ENCODE measurements around the gene RSPH10B2.
"Not testable (repeated sequence)": the region's sequence is repeated elsewhere in the genome, so short reads cannot be mapped to it uniquely, and the experiment has no call there.

The RSPH10B2 gene

DNA sequence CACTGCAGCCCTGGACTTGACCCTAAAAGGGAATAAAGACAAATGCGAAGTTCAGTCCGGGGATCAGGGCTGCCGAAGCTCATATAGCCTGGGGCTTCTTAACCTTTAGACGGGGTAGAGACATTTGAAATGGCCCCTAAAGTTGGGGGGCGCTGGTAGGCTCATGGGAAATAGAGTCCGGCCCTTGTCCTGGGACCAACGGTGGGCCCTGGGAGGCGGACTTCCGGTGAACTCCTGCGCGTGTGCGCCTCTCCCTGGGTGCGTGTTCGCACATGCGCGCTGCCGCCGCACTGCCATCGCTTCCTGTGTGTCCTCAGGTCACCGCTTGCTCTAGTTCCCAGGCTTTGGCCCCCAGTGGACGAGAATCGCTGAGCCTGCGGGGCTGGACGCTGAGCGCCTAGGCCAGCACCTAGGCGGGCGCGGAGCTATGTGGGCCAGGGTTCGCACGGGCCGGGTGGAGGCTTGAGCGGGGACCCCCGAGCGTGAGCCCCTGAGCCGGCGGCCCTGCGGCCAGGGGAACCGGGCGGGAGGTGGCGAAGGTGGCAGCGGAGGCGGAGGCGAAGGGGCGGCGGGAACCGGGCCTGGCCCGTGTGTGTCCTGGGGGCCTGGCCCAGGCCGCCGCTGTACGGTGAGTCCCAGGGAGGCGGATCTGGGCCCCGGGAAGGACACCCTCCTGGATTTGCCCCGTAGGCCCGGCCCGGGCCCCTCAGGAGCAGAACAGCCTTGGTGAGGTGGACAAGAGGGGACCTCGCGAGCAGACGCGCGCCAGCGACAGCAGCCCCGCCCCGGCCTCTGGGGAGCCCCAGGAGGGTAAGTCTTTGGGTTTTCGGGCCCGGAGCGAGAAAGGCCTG, 24.2 kb upstream of the RSPH10B2 start:
- Histone ChIP-seq H3K27me3 (ENCODE audit: low read depth) (no peaks in the 10 kb centered on the region), H3K4me1 (peaks cover 4% of the 10 kb centered on the region), H3K4me3 (peak overlapping the region; percentile 71), H3K9me3 (peaks cover 3% of the 10 kb centered on the region; the same call in 1 of the 2 replicates), H3K36me3 (replicated peaks) (peaks cover 13% of the 10 kb centered on the region)
- DNase-seq (ENCODE audit: low spot score in 2 of 2) = peak; percentile 84 to 92
- in situ Hi-C loops (cut with MboI; ENCODE audit: low sequenced_read_pairs) = no loop called here

DNA sequence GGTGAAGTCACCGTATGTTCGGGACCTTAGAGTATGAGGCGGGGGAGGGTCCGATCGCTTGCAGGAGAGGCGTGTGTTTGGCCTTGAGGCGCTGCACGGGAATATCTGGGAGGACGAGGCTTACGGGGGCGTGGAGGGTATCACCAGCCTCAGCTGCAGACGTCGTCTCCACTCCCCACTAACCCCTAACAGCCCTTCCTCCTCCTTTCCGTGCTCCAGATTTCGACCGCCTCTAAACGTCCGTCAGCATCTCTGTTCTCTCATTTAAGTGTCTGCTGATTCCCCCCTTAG, 23.6 kb upstream of the RSPH10B2 start:
- peaks cover 3% of the 10 kb centered on the region; the same call in 1 of the 2 replicates for H3K9me3 ChIP-seq
- no peaks in the 10 kb centered on the region for H3K27me3 ChIP-seq (ENCODE audit: low read depth)
- no peak for DNase-seq (ENCODE audit: low spot score in 2 of 2)
- peaks cover 4% of the 10 kb centered on the region for H3K4me1 ChIP-seq
- in situ Hi-C loops (cut with MboI; ENCODE audit: low sequenced_read_pairs) = no loop called here
- peaks cover 15% of the 10 kb centered on the region for H3K36me3 ChIP-seq (replicated peaks)
- peak overlapping the region; percentile 71 for H3K4me3 ChIP-seq

DNA sequence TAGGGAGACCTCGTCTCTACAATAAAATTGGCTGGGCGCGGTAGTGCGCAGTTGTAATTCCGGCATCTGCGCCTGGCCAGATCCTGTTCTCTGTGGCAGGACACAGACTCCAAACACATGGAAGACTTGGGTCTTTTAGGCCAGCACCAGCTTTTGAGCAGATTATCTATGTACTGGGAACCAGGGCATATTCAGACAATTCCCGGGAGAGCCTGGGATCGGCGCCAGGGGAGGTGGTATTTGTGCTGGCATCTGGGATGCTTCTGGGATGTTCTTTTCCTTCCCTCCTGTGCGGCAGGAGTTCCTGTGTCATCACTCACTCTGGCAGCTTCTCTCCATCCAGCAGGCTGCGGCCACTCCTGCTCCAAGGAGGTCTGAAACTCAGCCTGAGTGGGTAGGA, 15.5 kb upstream of the RSPH10B2 start:
- DNase-seq (ENCODE audit: low spot score in 2 of 2); H3K4me1 ChIP-seq; H3K4me3 ChIP-seq; H3K9me3 ChIP-seq; H3K27me3 ChIP-seq (ENCODE audit: low read depth); in situ Hi-C loops (cut with MboI; ENCODE audit: low sequenced_read_pairs): not testable (repeated sequence)
- peaks cover 27% of the 10 kb centered on the region for H3K36me3 ChIP-seq (replicated peaks)

DNA sequence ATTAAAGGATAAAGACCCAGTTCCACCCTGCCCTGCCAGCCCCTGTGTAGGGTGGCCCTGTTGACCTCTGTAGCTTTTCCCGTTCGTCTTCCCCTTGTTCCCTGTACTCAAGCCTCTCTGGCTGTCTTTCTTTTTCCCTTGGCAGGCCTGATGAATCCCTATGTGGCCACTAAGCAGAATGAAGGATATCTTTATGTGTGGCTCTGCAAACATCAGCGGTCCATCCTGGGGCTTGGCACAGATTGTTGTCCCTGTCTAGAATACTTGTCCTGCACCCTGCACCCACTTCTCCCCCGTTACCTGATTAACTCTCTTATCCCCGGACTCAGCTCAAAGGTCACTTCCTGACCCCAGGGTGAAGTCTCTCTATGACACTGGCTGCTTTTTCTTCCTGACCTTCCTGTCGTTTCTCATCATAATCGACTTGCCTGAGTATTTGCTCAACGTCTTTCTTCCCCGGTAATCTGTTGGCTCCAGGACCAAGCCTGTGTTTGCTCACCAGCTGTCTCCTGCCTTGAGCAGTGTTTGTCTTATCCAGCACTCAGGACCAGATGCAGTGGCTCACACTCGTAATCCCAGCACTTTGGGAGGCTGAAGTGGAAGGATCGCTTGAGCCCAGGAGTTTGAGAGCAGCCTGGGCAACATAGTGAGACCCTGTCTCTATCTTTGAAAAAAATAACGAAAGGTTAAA, 9.3 kb upstream of the RSPH10B2 start:
- H3K9me3 ChIP-seq; H3K36me3 ChIP-seq (replicated peaks); DNase-seq (ENCODE audit: low spot score in 2 of 2); H3K27me3 ChIP-seq (ENCODE audit: low read depth); in situ Hi-C loops (cut with MboI; ENCODE audit: low sequenced_read_pairs); H3K4me1 ChIP-seq; H3K4me3 ChIP-seq: not testable (repeated sequence)

DNA sequence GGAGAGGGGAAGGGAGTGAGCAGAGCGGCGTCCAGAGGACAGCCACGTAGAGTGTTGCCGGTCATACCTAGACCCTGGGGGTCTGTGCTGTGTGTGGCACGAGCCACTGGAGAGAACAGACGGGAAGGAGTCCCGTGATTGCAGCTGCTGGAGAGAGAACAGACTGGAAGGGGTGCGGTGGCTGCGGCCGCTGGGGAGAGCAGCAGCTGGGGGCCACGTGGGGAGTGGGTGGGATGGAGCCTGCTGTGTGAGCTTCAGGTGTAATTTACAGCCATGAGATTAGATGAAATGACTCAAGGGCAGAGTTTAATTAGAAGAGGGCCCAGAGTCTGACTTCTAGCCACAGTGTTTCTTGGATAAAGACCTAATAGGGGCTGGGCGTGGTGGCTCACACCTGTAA, 4.6 kb upstream of the RSPH10B2 start:
- DNase-seq (ENCODE audit: low spot score in 2 of 2); H3K4me3 ChIP-seq; H3K27me3 ChIP-seq (ENCODE audit: low read depth); H3K9me3 ChIP-seq; in situ Hi-C loops (cut with MboI; ENCODE audit: low sequenced_read_pairs); H3K4me1 ChIP-seq; H3K36me3 ChIP-seq (replicated peaks): not testable (repeated sequence)

DNA sequence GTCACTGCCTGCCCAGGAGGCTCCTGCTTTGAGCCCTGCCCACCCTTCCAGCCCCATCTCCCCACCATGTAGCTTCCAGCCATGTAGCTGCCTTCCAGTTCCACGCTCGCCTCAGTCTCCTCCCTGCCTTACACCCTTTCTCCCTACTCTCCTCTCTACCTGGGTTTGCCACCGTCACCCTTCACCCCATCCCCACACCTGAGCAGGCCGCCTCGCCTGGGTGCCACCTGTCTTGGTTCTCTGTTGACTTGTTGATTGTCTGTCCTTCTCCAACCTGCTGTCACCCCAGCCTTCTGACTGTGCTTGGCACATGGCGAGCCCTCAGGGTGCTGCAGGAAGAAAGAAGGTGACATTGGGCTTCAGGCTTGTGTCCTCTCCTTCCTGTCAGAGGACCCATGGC, 3.7 kb upstream of the RSPH10B2 start:
- DNase-seq (ENCODE audit: low spot score in 2 of 2); H3K27me3 ChIP-seq (ENCODE audit: low read depth); H3K9me3 ChIP-seq; in situ Hi-C loops (cut with MboI; ENCODE audit: low sequenced_read_pairs); H3K36me3 ChIP-seq (replicated peaks); H3K4me1 ChIP-seq; H3K4me3 ChIP-seq: not testable (repeated sequence)

DNA sequence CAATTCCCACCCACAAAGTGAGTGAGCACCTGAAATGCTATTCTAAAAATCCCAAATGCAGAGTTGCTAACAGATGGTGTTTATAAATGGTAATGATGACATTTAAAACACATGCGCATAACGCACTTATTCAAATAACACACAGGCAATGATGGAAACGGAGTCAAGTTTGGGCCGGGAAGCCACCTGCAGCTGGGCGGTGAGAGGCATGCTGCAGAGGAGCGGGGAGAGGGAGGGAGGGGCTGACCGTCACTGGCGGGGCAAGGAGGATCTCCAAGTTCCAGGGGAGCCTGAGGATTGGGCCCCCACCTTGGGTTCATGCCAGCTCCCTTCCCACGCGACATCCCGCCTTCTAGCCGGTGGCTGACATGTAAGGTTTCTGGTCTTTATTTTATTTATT, 7.3 kb downstream of the RSPH10B2 start:
- H3K4me1 ChIP-seq; H3K9me3 ChIP-seq; H3K27me3 ChIP-seq (ENCODE audit: low read depth); DNase-seq (ENCODE audit: low spot score in 2 of 2); in situ Hi-C loops (cut with MboI; ENCODE audit: low sequenced_read_pairs); H3K4me3 ChIP-seq; H3K36me3 ChIP-seq (replicated peaks): not testable (repeated sequence)

DNA sequence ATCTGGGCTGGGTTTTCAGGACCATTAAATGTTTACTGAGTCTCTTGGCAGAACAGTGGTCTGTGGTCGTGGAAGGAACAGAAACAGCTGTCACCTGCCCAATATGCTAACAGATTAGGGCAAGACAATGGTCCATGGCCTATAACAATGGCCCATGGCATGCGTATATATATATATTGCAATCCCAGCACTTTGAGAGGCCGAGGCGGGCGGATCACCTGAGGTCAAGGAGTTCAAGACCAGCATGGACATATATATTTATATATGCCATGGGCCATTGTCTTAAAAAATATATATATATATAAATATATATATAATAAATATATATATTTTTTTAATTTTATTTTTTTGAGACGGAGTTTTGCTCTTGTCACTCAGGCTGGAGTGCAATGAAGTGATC, 27.7 kb downstream of the RSPH10B2 start:
- in situ Hi-C loops (cut with MboI; ENCODE audit: low sequenced_read_pairs); H3K9me3 ChIP-seq; H3K27me3 ChIP-seq (ENCODE audit: low read depth); H3K36me3 ChIP-seq (replicated peaks); DNase-seq (ENCODE audit: low spot score in 2 of 2); H3K4me1 ChIP-seq; H3K4me3 ChIP-seq: not testable (repeated sequence)

DNA sequence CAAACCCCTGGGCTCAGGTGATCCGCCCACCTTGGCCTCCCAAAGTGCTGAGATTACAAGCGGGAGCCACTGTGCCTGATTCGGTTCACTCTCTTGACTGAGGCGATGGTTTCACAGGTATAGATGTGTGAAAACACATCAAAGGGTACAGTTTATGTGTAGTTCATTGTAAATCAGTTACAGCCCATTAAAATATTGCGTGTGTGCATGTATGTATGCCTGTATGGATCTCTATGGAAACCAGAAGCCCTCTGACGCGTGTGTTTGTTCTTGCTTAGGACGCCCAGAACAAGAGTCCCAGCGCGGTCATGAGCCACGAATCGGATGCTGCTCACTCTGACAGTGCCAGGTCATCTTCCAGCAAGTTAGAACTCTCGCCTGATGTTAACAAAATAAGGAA, 35.5 kb downstream of the RSPH10B2 start:
- H3K4me1 ChIP-seq; H3K27me3 ChIP-seq (ENCODE audit: low read depth); H3K9me3 ChIP-seq; H3K4me3 ChIP-seq; H3K36me3 ChIP-seq (replicated peaks); in situ Hi-C loops (cut with MboI; ENCODE audit: low sequenced_read_pairs); DNase-seq (ENCODE audit: low spot score in 2 of 2): not testable (repeated sequence)

DNA sequence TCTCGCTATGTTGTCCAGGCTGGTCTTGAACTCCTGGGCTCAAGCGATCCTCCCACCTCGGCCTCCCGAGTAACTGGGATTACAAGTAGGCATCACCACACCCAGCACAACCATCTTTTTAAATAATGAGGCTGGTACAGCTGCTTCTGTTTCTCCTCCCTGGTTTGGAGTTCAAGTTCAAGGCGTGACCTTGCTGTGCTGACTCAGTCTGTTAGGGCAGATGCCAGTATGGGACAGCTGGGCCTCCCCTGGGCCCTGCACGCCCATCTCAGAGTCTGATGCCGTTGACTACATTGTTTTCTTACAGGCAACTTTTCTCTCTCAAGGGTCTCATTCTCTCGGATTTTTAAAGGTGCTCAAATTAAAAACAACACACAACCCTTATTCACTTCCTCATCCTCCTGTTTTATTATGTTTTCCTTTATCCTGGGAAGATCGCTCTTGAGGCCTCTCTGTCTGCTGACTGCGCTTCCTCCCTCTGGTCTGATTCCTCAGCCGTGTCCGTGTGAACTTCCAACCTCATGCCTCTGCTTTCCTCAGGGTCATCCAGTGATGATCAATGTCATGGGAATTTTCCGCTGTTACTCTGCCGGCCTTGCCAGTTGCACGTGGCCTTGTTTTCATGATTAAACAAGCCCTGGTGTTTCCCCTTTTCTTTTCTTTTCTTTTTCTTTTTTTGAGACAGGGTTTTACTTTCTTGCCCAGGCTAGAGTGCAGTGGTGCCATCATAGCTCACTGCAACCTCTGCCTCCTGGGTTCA, 38.4 kb downstream of the RSPH10B2 start:
- in situ Hi-C loops (cut with MboI; ENCODE audit: low sequenced_read_pairs); H3K4me3 ChIP-seq; H3K27me3 ChIP-seq (ENCODE audit: low read depth); H3K36me3 ChIP-seq (replicated peaks); DNase-seq (ENCODE audit: low spot score in 2 of 2); H3K9me3 ChIP-seq; H3K4me1 ChIP-seq: not testable (repeated sequence)

DNA sequence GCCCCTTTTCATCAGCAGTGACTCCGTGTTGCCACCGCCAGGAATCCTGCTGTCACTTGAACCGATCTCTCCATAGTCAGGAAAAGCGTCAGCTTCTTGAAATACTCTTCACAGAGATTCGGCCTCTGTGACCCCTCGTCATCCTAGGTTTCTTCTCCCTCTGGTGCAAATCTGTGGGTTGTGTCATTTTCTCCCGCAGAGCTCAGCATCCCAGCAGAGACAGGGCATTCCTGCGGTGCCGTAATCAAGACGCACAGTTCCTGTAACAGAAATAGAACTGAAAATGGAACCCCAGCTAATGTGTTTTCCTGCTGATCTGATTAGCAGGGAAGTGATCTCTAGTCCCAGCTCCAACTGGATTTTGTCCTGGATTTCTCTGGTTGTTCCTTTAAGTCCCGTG, 40.4 kb downstream of the RSPH10B2 start:
- DNase-seq (ENCODE audit: low spot score in 2 of 2); in situ Hi-C loops (cut with MboI; ENCODE audit: low sequenced_read_pairs); H3K36me3 ChIP-seq (replicated peaks); H3K4me3 ChIP-seq; H3K27me3 ChIP-seq (ENCODE audit: low read depth); H3K9me3 ChIP-seq; H3K4me1 ChIP-seq: not testable (repeated sequence)

DNA sequence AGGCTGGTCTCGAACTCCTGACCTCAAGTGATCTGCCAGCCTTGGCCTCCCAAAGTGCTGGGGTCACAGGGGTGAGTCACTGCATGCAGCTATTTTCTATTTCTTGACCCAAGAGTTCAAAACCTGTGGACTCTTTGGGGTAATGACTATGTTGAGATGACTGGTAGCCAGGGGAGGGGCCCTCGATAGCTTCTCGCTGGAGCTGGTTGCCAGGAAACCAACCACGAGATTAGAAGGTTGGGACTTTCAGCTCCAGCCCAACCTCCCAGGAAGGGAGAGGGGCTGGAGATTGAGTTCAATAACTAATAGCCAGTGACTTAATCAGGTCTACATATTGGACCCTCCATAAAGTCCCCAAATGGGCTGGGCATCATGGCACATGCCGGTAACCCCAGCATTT, 43.3 kb downstream of the RSPH10B2 start:
- H3K4me3 ChIP-seq; H3K36me3 ChIP-seq (replicated peaks); H3K9me3 ChIP-seq; H3K4me1 ChIP-seq; H3K27me3 ChIP-seq (ENCODE audit: low read depth); in situ Hi-C loops (cut with MboI; ENCODE audit: low sequenced_read_pairs); DNase-seq (ENCODE audit: low spot score in 2 of 2): not testable (repeated sequence)

DNA sequence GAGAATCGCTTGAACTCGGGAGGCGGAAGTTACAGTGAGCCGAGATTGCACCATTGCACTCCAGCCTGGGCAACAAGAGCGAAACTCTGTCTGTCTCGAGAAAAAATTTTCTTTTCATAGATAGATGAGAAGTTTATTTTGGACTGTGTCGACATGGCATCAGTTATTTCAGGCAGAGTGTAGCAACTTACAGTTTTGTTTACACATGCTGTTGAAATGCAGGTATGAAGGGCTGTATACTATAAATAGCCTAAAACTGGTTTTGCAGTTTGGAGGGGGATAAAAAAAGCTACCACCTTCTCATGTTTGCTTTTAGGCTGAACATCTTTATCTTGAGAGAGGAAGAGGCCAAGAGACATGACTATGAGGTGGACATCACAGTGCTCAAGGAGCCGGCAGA, 44.1 kb downstream of the RSPH10B2 start:
- H3K36me3 ChIP-seq (replicated peaks); H3K4me3 ChIP-seq; H3K4me1 ChIP-seq; DNase-seq (ENCODE audit: low spot score in 2 of 2); H3K9me3 ChIP-seq; in situ Hi-C loops (cut with MboI; ENCODE audit: low sequenced_read_pairs); H3K27me3 ChIP-seq (ENCODE audit: low read depth): not testable (repeated sequence)

DNA sequence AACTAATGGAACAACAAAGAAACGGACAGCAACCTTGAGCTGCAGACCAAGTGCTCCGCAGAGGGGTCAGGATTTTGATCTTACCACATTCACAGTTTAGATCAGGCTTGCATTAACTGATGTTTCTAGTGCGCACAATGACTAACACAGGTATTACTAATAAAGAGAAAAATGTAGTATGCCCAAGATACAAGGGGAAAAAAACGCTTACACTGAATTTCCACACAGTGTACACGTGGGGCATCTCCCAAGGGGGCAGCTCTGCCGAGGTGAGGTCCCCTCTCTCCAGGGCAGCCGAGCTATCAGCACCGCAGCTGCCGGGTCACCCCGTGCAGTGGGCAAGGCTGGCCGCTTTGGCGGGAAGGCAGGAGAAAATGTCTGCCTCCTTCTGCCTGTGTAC, 46.0 kb downstream of the RSPH10B2 start:
- H3K27me3 ChIP-seq (ENCODE audit: low read depth); H3K4me1 ChIP-seq; H3K36me3 ChIP-seq (replicated peaks); DNase-seq (ENCODE audit: low spot score in 2 of 2); H3K4me3 ChIP-seq; in situ Hi-C loops (cut with MboI; ENCODE audit: low sequenced_read_pairs); H3K9me3 ChIP-seq: not testable (repeated sequence)
